Middle frontal gyrus (tissue), 1 donor: ENCODE data around the gene ACAD8.
A peak's percentile ranks its signal among the peaks of the same experiment; 100 is the strongest.

Experiments used
- DNase-seq: peaks from one replicate; pipeline ENCODE4 v3.0.0-alpha.2; 2015; ENCODE audit warnings: low spot score; ENCODE audit errors: extremely low spot score

Gene ACAD8

DNA sequence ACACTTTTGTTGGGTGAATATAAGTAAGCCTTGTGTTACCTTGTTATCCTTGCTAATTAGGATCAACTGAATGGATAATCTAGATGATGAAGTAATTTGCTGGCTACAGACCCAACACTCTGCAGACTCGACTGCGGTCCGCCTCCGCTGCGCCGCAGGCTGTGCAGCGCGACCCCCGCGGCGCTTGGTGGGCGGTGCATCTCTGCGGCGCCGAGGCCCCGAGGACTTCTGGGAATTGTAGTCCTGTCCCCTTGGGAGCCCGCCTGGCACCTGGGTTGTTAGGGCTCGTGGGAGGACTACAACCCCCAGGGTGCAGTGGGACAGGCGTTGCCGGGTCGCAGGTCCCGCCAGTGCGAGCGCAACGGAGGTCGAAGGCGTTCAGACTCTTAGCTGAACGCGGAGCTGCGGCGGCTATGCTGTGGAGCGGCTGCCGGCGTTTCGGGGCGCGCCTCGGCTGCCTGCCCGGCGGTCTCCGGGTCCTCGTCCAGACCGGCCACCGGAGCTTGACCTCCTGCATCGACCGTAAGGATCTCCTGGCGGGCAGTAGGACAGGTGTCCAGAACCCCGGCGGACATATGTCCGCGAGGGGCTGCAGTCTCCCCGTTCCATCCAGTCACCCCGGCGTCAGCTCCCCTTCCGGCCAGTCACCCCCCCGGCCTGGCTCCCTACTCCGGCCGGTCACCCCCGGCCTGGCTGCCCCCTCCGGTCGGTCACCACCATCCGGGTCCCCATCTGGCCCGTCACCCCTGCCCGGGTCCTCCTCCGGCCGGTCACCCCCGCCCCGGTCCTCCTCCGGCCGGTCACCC, at the start of gene ACAD8, which contains the start of gene THYN1:
Gene ACAD8 (plus strand): TSS at position 381 of the 806 bp plus-strand sequence. CDS start 33 bp downstream, at position 414.
Gene THYN1 (minus strand): TSS at position 165 of the 806 bp plus-strand sequence. CDS start 470 bp downstream, outside the sequence.
- DNase-seq = peak; percentile 95

DNA sequence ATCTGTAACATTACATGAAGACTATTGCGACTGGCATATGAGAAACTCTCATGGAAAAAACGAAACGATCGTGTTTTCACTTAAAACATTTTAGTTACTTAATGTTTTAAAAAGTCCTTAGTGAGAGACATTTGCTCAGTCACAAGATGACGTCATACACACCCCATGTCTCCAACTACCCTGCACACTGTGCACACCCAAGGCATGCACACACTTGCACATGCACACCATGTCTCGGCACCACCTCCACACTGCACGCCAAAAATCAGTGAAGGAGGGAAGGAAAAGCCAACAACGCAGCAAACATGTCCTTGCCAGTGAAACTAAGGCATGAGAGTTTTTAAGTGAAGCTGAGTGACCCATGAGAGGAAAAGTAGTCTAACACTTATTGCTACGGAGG, 47.6 kb upstream of the ACAD8 start:
- no peak for DNase-seq

DNA sequence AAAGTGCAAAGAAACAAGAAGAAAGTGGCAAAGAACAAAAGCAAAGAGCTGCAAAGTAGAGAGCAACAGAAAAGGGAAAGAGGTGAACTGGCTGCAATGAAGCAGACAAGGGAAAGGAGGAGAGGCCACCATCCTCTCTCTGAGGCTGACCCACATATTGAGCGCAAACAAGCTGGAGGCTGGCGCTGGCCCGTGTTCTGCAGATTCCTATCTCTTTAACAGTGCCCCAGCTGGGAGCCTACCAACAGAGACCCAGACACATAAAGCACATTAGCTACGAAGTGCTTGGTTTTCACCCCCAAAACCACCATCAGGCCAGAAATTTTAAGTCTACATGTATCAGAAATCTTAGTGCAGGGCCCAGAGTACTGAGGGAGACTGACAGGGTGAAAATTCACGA, 47.2 kb upstream of the ACAD8 start:
- DNase-seq = no peak

DNA sequence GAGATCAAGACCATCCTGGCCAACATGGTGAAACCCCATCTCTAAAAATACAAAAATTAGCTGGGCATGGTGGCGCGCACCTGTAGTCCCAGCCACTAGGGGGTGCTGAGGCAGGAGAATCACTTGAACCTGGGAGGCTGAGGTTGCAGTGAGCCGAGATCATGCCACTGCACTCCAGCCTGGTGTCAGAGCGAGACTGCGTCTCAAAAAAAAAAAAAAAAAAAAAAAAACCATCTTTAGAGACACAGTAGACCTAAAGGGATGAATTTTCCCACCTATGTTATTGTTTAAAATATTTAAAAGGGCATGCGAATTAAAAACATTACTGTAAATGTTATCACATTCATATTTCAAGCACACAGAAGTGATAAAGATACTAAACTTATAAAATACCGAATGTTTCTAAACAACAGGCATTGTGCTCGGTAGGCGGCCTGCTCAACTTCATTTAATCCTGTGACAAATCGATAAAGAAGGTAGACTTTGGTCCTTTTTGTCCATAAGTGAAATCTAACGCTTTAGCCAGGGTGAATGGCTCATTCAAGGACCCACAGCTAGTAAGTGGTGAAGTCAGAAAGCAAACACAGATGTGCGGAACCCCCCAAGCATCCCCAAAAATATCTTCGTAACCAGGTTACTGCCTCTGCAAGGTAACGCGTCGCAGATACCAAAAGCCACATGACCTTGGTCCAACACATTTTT, 45.7 kb upstream of the ACAD8 start:
- no peak for DNase-seq

DNA sequence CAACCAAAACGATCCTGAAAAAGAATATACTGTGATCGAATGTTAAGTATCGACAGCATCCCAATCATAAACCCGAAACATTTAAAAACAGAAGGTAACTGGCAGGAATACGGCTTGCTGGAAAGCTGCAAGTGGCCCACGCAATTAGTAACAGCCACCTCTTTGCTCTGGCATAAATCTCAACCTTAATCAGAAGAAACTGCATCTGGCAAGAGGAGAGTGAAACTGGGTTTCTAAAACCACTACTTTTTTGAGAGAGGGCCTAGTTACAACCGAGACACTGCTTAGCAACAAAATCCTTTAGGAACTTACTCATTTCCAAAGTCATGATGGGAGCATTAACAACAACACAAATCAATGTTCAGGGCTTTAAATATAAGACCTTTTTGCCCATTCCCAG, 37.5 kb upstream of the ACAD8 start:
- no peak for DNase-seq

DNA sequence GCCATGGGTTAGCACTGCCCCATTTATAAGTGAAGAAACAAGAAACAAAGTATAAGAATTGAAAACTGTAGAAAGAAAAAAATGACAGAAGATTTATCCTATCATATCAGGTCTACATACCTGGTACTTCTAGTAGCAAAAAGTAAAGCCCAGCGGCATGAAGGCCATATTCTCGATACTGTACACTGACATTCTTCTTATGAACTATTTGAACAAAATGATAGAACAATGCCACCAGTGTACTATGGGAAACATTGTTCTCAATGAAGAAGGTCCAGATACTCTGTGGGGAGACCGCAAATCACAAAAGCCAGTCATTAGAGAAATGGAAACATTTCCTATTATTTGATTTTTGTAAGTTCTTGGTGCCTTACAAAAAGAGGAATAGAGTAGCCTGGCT, 36.6 kb upstream of the ACAD8 start:
- no peak for DNase-seq

DNA sequence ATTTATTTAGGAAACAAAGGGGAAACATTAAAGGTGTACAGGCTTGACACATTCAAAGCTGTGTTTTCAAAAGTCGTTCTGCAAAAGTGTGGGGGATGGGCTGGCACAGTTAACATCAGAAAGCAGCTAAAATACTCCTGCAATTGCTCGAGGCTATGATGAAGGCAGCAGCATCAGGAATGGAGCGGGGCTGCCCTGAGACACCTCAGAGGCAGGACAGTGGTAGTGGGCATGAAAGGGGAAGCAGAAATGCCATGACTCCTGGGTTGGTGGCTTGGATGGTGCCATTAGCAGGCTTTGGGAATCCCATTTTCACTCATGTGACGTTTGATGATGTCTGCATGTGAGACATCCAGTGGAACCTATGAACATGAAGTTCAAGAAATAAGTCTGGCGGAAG, 30.2 kb upstream of the ACAD8 start:
- no peak for DNase-seq

DNA sequence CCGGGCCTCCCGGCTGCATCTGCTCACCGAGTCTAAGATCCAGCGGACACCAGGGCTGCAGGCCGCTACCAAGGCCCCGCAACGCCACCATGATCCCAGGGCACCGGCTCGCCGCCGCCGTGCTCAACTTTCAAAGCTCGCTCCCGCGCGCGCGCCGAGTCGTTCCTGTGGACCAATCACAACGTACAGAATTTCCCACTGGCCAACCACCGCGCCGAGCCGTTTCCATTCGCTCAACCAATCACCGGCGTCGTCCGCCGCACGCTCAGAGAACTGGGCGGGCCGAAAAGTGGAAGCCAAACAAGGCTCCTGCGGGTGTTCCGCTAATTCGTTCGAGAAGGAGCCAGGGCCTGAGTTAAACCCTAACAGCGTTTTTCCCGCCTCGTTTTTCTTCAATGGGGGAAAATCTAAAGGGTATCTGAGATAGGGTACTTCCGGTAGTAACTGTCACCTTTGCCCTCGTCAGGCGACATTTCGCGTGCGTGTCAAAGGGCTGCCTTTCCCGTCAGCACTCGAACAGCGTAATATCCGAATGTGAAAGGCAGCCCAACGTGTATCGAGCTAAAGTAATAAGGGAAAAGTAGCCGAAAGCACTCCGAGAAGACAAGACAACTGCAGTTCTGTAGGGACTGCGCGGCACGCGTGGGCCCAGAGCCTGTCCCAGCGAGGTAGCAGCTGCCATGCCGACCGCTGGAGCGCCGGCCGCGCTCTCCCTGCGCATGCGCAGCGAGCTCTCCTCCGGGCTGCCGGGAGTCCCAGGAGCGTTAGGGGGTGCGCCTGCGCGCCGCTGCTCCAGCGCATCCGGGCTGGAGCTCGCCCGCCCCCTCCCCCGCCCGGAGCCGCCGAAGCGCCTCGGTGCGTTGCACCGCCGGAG, 29.3 kb upstream of the ACAD8 start, which contains the start of the genes NCAPD3 and VPS26B:
Gene NCAPD3 (minus strand): TSS at position 132 of the 874 bp plus-strand sequence. CDS start 41 bp downstream, at position 91.
Gene VPS26B (plus strand): TSS at position 836 of the 874 bp plus-strand sequence. CDS start 452 bp downstream, outside the sequence.
- DNase-seq = peak; percentile 94

DNA sequence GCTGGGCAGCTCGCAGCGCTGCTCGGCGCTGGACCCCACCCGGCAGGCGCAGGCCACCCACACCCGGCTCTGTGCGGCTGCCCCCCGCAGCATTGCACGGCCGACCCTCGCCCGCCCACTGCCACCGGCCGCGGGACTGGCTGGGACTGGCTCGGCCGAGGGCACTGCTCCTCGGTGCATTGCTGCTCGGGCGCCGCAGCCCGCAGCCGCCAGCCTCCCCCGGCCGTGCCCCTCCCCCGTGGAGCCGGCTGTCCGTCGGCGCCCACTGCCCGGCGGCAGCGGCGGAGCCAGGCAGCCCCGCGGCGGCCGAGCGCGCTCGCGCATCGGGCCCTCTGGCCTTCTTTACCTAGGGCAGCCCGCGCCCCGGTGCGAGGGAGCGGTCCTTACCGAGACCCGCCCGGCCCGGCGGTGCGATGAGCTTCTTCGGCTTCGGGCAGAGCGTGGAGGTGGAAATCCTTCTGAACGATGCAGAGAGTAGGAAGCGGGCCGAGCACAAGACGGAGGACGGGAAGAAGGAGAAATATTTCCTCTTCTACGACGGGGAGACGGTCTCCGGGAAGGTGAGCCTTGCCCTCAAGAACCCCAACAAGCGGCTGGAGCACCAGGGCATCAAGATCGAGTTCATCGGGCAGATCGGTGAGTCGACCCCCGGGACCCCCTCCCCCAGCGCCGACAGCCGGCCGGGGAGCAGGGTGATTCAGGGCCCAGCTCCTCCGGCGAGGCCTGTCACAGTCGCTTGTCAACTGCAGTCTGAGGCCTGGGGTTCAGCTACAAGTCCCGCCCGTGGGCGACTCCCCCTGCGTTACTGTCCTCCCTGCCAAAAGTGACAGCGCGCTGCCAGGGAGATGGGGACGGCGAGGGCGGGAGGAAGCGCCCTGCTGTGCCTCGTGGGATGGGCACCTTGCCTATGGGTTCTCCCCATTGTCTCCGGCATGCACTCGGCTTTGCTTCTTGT, 28.4 kb upstream of the ACAD8 start:
- DNase-seq = peak; percentile 31

DNA sequence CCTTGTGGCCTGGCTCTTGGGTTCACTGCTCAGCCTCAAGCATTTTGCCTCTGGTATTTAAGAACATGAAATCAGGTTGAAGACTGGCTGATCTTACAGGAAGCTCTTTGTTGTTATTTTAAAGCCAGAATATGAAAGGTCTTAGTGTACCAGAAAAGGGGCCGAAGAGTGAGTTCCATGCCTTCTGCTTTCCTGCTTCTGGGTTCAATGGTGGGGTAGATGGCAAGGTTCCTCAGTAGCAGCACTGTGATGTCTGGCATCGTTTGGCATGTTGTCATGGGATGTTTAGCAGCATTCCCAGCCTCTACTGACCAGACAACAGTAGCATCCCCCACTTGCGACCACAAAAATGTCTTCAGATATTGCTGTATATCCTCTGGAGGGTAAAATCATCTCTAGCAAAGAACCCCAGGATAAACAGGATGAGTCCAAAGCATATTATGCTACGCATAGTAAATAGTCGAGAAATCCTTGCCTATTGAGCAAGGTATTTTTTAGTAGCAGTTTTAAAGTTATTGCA, 26.5 kb upstream of the ACAD8 start:
- DNase-seq = no peak

DNA sequence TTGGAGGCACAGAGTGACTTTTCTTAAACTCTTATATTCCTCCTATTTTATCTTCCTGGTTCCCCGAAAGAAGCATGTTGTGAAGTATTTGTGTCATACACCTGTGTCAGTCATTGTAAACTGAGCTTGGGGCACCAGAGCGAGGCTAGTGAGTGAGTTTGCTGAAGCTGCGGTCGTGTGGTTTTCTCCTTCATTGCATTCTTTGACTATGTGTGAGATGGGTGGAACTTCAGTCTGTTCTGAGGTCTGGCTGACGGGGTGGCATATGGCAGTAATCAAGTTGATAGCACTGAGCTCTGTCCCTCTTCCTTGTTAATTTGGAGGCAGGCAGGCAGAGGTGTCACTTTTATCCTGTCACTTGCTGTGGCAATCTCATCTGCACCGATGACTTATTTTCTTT, 24.7 kb upstream of the ACAD8 start:
- no peak for DNase-seq

DNA sequence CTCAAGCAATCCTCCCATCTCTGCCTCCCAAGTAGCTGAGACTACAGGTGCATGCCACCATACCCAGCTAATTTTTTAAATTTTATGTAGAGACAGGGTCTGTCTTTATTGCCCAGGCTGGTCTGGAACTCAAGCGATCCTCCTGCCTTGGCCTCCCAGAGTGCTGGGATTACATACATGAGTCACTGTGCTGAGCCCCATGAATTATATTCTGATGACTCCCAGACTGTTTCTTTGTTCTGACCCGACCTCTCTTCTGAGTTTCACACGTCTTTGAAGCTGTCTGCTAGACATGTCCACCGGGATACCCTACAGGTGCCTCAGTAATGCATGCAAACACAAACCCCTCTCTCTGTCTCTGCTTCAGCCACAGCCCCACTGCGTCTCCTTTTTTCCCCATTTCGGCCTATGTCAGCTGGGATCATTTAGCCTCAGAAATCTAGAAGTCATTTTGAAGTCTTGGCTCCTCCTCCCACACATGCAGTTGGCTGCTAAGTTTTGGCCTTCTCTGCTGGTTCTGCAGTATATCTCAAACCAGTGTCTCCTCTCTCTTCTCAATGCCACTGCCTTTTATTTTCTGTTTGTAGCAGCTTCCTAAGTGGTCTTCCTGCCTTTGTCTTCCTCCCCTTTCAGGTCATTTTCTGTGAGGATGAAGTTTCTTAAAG, 24.1 kb upstream of the ACAD8 start:
- DNase-seq = no peak

DNA sequence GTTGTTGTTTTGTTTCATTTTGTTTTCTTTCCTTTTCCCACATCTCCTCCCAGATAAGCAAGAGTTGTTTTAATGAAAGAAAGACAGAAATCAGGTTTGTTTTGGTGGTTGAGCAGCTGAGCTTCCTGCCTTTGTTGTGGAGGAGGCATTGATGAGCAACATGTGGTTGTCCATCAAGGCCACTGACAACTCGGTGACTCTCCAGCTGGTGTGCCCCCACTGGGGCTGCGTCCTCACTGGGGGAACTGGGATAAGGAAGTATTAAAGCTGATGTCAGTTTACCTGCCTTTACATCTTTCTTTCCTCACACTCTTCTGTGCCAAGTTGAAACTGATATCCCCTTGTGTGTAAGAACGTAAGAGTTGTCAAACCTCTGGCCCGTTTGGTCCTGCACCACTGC, 23.0 kb upstream of the ACAD8 start:
- DNase-seq = no peak

DNA sequence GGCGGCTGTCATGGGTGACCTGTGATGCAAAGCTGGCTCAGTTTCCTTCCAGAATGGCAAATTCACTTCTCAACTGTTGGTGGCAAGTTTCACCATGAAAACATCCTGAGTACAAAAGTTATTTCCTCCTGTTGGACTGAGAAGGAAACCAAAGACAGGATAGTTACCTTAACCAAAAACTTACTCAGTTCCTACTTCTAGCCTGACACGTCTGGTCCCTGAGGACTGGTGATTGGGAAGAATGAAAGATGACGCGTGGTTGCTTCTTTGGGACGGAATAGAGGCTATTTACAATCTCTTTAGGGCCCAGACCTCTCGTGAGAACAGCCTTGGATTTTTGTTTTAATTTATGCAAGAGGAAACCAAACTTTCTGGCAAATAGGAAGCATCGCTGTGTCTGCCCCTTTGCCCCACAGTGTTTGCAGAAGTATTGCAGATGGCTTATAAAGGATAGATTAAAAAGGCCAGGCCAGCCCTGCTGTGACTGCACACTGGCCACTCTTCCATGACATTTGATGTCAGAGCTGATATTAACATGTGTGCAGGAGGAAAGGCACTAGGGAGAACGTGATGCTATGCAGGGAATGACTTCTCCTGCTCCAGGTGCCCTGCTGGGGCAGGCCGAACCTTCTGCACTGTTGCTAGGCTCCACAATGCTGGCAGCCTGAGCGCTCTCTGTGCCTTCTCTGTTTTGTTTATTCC, 21.3 kb upstream of the ACAD8 start:
- DNase-seq = no peak

DNA sequence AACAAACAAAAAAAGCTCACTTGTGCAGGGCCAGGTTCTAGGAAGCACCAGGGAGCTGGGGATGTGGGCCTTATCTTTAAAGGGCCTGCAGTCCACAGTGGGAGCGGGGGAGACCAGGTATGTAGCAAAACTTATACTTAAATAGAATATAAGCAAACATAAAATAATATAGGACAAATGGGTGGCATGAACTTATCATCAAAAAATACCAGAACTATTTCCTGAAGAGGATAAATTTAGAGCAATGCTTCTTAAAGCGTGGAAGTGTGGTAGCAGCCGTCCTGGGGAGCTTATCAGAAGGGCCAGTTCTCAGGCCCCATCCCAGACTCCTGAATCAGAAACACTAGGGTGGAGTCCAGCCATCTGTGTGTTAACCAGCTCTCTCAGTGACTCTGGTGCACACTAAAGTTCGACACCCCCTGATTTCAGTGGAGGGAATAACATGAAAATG, 19.6 kb upstream of the ACAD8 start:
- DNase-seq = no peak

DNA sequence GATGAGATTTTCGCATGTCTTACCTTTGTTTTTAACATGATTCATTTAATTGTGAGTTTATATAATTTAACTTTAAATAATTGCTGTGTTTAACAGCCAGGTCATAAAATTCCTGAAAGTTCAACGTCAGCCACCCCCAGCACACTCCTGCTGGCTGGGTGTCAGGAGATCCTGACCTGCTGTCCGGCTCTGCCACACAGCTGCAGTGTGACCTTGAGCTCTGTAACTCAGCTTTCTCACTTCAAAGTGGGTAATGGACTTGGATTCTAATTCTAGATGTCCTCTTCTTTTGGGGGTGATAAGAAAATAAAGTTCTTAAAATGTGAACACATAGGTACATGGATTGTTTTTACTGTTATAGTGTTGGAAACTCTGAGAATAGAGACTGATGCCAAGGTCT, 18.0 kb upstream of the ACAD8 start:
- no peak for DNase-seq

DNA sequence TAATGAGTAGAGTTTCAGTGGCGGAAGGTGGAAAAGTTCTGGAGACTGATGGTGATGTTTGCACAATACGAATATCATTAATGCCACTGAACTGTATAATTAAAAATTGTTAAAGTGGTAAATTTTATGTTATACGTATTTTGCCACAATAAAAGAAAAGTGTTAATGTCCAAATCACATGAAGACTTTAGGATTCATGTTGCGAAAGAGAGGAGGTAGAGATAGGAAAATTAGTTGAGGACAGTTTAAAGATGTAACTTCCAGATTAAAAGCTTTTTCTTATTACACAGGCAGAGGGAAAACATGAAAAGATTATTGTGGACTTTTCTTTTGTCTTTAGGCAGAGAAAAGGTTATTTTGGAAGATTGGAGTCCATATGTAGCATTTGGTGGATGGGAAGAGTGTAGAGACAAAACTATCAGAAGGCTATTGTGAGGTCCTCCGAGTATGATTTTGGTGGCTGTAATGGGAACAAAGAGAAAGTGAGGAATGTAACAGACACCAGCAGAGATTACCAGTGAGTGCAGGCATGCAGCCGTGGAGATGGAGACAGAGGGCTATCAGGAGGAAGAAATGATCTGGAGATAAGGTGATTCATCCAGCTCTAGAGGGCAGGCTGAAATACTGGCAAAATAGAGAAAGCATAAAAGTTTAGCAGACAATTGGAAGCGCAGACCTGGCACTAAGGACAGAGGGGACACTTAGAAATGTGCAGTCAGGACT, 16.4 kb upstream of the ACAD8 start:
- no peak for DNase-seq

DNA sequence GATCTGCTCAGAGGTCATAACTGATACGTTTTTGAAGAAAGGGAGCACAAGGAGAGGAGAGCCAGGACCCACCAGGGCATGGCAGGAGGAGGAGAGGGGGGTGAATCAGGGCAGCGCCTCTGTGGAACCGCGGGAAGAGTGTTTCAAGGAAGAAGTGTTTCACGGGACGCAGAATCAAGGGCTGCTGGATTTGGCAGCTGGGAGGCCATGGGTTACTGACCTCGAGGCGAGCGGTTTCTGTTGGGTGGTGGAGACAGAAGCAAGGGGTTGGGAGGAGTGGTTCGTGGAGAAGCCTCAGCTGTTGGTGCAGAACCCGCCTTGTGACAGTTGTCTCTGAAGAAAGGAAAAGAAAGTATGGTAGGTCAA, 15.8 kb upstream of the ACAD8 start:
- no peak for DNase-seq
